GM12891 (cell line): ENCODE data around the gene MTG2.

Experiments used
- DNase-seq: peaks from one replicate; pipeline ENCODE4 v3.0.0; 2011; ENCODE audit warnings: low spot score; ENCODE audit not compliant: insufficient read length
- FAIRE-seq: peaks from 2 replicates; lab custom pipeline; 2011; peaks lifted over from hg19 to GRCh38; lab: Jason Lieb, UNC
- PAX5 ChIP-seq: IDR thresholded peaks from 2 replicates; pipeline ENCODE4 v1.6.1; 2011; ENCODE audit warnings: low read length, moderate library complexity, mild to moderate bottlenecking; ENCODE audit not compliant: insufficient read depth, severe bottlenecking
- POLR2A ChIP-seq: IDR thresholded peaks from 2 replicates; pipeline ENCODE4 v1.6.1; 2011; ENCODE audit warnings: low read depth, low read length, control low read depth
- POLR2AphosphoS5 ChIP-seq: IDR thresholded peaks from 2 replicates; pipeline ENCODE4 v1.6.1; 2011; ENCODE audit warnings: low read depth, low read length, control low read depth
- POU2F2 ChIP-seq: IDR thresholded peaks from 2 replicates; pipeline ENCODE4 v1.6.1; 2011; ENCODE audit warnings: low read depth, mild to moderate bottlenecking, control low read depth, low read length, moderate library complexity
- SPI1 ChIP-seq: IDR thresholded peaks from 2 replicates; pipeline ENCODE4 v1.6.1; 2011; ENCODE audit warnings: low read depth, low read length, control low read depth
- TAF1 ChIP-seq: IDR thresholded peaks from 2 replicates; pipeline ENCODE4 v1.6.1; 2011; ENCODE audit warnings: low read depth, low read length, control low read depth

MTG2 gene

DNA sequence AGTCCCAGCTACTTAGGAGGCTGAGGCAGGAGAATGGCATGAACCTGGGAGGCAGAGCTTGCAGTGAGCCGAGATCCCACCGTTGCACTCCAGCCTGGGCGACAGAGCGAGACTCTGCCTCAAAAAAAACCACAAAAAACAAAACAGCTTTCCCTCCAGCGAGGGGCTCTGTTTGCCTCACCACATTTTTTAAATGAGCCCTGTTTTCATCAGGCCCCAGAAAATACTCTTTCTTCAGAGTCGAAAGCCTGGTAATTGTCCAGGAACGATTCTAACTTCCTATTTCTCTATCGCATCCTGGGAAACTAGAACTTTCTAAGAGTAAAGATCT lies 12.2 kb downstream of the MTG2 start:
- DNase-seq (no peak), FAIRE-seq (no peak)
- TF ChIP-seq POLR2A (no peak), SPI1 (no peak), POLR2AphosphoS5 (no peak)

DNA sequence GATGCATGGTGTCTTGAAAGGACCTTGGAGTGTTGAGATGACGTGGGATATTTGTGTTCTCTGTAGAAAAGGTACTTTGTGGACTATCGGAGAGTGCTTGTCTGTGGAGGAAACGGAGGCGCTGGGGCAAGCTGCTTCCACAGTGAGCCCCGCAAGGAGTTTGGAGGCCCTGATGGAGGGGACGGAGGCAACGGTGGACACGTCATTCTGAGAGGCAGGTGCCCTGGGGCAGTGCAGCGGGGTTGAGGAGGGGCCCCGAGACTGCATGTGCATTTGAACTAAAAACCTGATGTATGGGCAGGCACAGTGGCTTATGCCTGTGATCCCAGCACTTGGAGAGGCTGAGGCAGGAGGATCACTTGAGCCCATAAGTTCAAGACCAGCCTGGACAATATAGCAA lies 12.9 kb downstream of the MTG2 start:
- FAIRE-seq (no peak), DNase-seq (no peak)
- TF ChIP-seq POU2F2, result no peak
- no peak for TF ChIP-seq POLR2AphosphoS5
- TF ChIP-seq PAX5, result no peak
- no peak for TF ChIP-seq SPI1
- no peak for TF ChIP-seq TAF1
- TF ChIP-seq POLR2A, result no peak

DNA sequence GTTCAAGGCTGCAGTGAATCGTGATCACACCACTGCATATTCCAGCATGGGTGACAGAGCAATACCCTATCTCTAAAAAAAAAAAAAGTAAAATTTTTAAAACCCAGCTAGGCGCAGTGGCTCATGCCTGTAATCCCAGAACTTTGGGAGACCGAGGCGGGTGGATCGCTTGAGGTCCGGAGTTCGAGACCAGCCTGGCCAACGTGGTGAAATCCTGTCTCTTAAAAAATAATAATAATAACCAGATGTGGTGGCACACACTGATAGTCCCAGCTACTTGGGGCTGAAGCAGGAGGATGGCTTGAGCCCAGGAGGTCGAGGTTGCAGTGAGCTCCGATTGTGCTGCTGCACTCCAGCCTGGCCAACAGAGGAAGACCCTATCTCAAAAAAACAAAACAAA lies 13.5 kb downstream of the MTG2 start:
- FAIRE-seq (no peak), DNase-seq (no peak)
- TF ChIP-seq POLR2A (no peak), POLR2AphosphoS5 (no peak), SPI1 (no peak), POU2F2 (no peak)

- TF ChIP-seq TAF1, result no peak
- no peak for TF ChIP-seq POLR2AphosphoS5
- no peak for TF ChIP-seq POU2F2
- no peak for TF ChIP-seq SPI1
- no peak for TF ChIP-seq PAX5
- no peak for TF ChIP-seq POLR2A
- FAIRE-seq (no peak), DNase-seq (no peak)
These were observed 14.5 kb downstream of the MTG2 start for GRCh38 chr20:62197311-62197710.

DNA sequence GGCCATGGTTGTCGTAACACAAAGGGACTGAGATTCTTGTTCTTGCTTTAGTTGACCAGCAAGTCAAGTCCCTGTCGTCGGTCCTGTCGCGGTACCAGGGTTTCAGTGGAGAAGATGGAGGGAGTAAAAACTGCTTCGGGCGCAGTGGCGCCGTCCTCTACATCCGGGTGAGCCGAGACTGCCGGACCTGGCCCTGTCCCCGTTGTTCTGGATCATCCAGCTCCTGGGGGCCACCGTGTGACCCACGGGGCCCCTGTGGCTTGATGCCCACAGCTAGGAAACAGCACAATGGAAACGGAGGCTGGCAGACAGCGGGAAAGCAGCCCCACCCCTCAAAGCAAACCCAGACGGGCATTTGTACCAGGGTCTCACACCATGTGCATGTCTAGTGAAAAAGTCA lies 15.0 kb downstream of the MTG2 start:
- TF ChIP-seq SPI1 (no peak), POU2F2 (no peak), TAF1 (no peak), PAX5 (no peak), POLR2A (no peak), POLR2AphosphoS5 (no peak)
- DNase-seq, result no peak
- FAIRE-seq, result no peak

GRCh38 chr20:62198496-62198895 lies 15.7 kb downstream of the MTG2 start:
- no peak for FAIRE-seq
- DNase-seq, result no peak
- TF ChIP-seq POLR2AphosphoS5 (no peak), POLR2A (no peak), POU2F2 (no peak), SPI1 (no peak), TAF1 (no peak)

- DNase-seq (no peak), FAIRE-seq (no peak)
- TF ChIP-seq POLR2AphosphoS5 (no peak), SPI1 (no peak), TAF1 (no peak), PAX5 (no peak), POLR2A (no peak), POU2F2 (no peak)
These were observed 16.1 kb downstream of the MTG2 start for GRCh38 chr20:62198931-62199330.

DNA sequence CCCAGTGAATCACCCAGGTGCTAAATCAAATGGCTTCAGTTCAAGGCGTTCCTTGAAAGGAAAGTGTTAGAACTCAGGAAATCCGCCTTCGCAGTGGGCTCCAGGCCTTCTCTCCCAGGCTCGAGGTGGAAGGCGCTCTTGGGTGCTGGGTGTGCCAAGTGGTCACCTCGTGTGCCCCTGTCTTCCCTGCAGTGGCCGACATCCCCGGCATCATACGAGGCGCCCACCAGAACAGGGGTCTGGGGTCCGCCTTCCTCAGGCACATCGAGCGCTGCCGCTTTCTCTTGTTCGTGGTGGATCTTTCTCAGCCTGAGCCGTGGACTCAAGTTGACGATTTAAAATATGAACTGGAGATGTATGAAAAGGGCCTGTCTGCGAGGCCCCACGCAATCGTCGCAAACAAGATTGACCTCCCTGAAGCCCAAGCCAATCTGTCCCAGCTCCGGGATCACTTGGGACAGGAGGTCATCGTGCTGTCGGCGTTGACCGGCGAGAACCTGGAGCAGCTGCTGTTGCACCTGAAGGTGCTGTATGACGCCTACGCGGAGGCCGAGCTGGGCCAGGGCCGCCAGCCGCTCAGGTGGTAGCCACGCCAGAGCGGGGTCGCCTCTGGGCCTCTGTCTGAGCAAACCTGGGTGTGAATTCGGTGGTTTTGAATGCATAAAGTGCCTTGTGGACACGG lies 17.8 kb downstream of the MTG2 start:
- TF ChIP-seq PAX5, result no peak
- no peak for TF ChIP-seq POLR2AphosphoS5
- TF ChIP-seq POLR2A, result no peak
- no peak for TF ChIP-seq POU2F2
- TF ChIP-seq SPI1, result no peak
- no peak for TF ChIP-seq TAF1
- DNase-seq, result no peak
- FAIRE-seq, result no peak

GRCh38 chr20:62201173-62202082 lies 18.6 kb downstream of the MTG2 start:
- DNase-seq (peak; percentile 79), FAIRE-seq (peak; percentile 90)

GRCh38 chr20:62202083-62202395 lies 19.2 kb downstream of the MTG2 start:
- DNase-seq (no peak), FAIRE-seq (no peak)

More at GRCh38 chr20:62201173-62202082, 18.6 kb downstream of the MTG2 start:
- TF ChIP-seq PAX5 (peak; percentile 33), POLR2AphosphoS5 (no peak)

More at GRCh38 chr20:62202083-62202395, 19.2 kb downstream of the MTG2 start:
- no peak for TF ChIP-seq TAF1
- TF ChIP-seq PAX5, result no peak
- TF ChIP-seq POLR2A, result no peak
- TF ChIP-seq POU2F2, result no peak
- TF ChIP-seq SPI1, result no peak
- TF ChIP-seq POLR2AphosphoS5, result no peak
